COLO829 (cell line): ENCODE data around the gene DET1.
A peak's percentile ranks its signal among the peaks of the same experiment; 100 is the strongest.

ENCODE experiments used
- DNase-seq: peaks from one replicate; pipeline ENCODE4 v3.0.0; 2012; ENCODE audit warnings: low spot score

The DET1 gene

GRCh38 chr15:88467073-88467934 lies 79.2 kb downstream of the DET1 start, which contains the start of the genes MRPL46 and MRPS11:
Gene MRPL46, minus strand, starts transcription at chr15:88467388. Its CDS starts 11 bp downstream, at chr15:88467377.
Gene MRPS11, plus strand, starts transcription at chr15:88467708. Its CDS starts 10 bp downstream, at chr15:88467718.
- DNase-seq = peak; percentile 90

- no peak for DNase-seq
These were observed 80.8 kb downstream of the DET1 start for GRCh38 chr15:88465633-88466224.

- DNase-seq = no peak
These were observed 82.5 kb downstream of the DET1 start for GRCh38 chr15:88463870-88464532.
